ENCODE results near the gene SKAP2. TPM values are rescaled to one million over a fixed set of nuclear protein-coding genes. Genes with fewer than 3 reads are reported as not detected.

Gene SKAP2
- total and polyA plus RNA-seq, 2 of the 4 experiments (the other 2 are of a cell fraction): 5.7 to 7.4 TPM

- Histone ChIP-seq H3K4me3 (ENCODE audit: insufficient read depth, low read depth, low read length) (no peak overlapping the region), H4K8ac (ENCODE audit: low read depth in 2 of 2, low read length in 2 of 2) (no peak overlapping the region), H3K27ac (ENCODE audit: insufficient read depth, low read length) (no peak overlapping the region), H3K9ac (ENCODE audit: low read depth, low read length) (no peak overlapping the region), H3K4me1 (ENCODE audit: control insufficient read depth, insufficient read depth, low read length) (no peaks in the 10 kb centered on the region), H3K56ac (ENCODE audit: extremely low read depth, insufficient read depth, low read length) (no peak overlapping the region), H3K4ac (ENCODE audit: low read depth, low read length) (no peak overlapping the region), H4K91ac (ENCODE audit: insufficient read depth, low read depth, low read length) (no peak overlapping the region), H2BK120ac (ENCODE audit: low read depth, low read length) (no peak overlapping the region), H2BK15ac (ENCODE audit: low read depth, low read length) (no peak overlapping the region), H2BK5ac (ENCODE audit: low read depth, low read length, poor library complexity, severe bottlenecking) (no peak overlapping the region), H3K4me2 (ENCODE audit: low read depth, low read length) (peak overlapping the region; percentile 26), H4K20me1 (ENCODE audit: insufficient read depth, low read length) (no peaks in the 10 kb centered on the region), H2AK9ac (replicated peaks; ENCODE audit: low read depth, low read length, poor library complexity) (no peak overlapping the region), H2AK5ac (ENCODE audit: low read depth, low read length) (no peak overlapping the region), H3K36me3 (ENCODE audit: control insufficient read depth, insufficient read depth, low read length) (no peaks in the 10 kb centered on the region), H3K14ac (replicated peaks; ENCODE audit: low read depth, low read length) (no peak overlapping the region), H4K5ac (ENCODE audit: low read depth, low read length) (no peak overlapping the region), H2BK20ac (ENCODE audit: low read depth, low read length) (no peak overlapping the region), H3K18ac (ENCODE audit: low read depth, low read length) (no peak overlapping the region), H3K27me3 (ENCODE audit: control insufficient read depth, insufficient read depth, low read length) (no peaks in the 10 kb centered on the region), H3K23ac (ENCODE audit: low read depth, low read length) (no peak overlapping the region), H3K79me1 (ENCODE audit: low read depth in 1 of 2, low read length in 2 of 2) (no peaks in the 10 kb centered on the region), H2AFZ (replicated peaks; ENCODE audit: low read length, poor library complexity) (no peak overlapping the region), H3K9me3 (ENCODE audit: control insufficient read depth, insufficient read depth, low read length) (no peaks in the 10 kb centered on the region), H3K9me1 (ENCODE audit: insufficient read depth, low read length) (no peaks in the 10 kb centered on the region)
- ChIA-PET CTCF (interaction anchor here (0.8 kb wide), 1 partner anchor 290 kb away, joined by 3 read pairs; no protein-coding TSS in a partner anchor), POLR2A (ENCODE audit: unreplicated experiment) (no interaction called here)
- DNase-seq (peak; percentile 25), ATAC-seq (ENCODE audit: low read depth) (peak; percentile 55)
- no peak for TF ChIP-seq RCOR1 (IDR thresholded peaks at IDR 0.05; ENCODE audit: insufficient replicate concordance, low read length)
- no peak for TF ChIP-seq MXI1 (IDR thresholded peaks at IDR 0.05; ENCODE audit: borderline replicate concordance, low read depth, low read length)
- no peak for TF ChIP-seq RFX5 (IDR thresholded peaks at IDR 0.05; ENCODE audit: low read depth, low read length)
- TF ChIP-seq MAZ (IDR thresholded peaks at IDR 0.05; ENCODE audit: borderline replicate concordance, low read depth, low read length): no peak
- TF ChIP-seq CEBPB (IDR thresholded peaks at IDR 0.05; ENCODE audit: low read depth, low read length): peak; percentile 84
- no peak for TF ChIP-seq FOS (IDR thresholded peaks at IDR 0.05; ENCODE audit: low read depth, low read length)
- intact Hi-C loops (cut with micrococcal nuclease): loop anchor here (10.0 kb wide), 1 partner anchor 160 kb away; no protein-coding TSS in a partner anchor
- BruUV-seq (replicated peaks): no TSS peak
- in situ Hi-C loops (cut with MboI; ENCODE audit: low sequenced_read_pairs): loop anchor here (25.0 kb wide), 2 partner anchors 453 to 578 kb away; partner anchors contain the start of genes CBX3 and HNRNPA2B1
- WGBS, 2 experiments (ENCODE audit: extremely low coverage in 2 of 2, insufficient read length in 1 of 2): no CpG with 5 or more reads among the region's 5 CpGs
- dilution Hi-C loops (cut with HindIII; ENCODE audit: low sequenced_read_pairs, unreplicated experiment): no loop called here
These were observed 199.5 kb downstream of the SKAP2 start for GRCh38 chr7:26664735-26665416.
